ENCODE measurements around the gene COPE.

Gene COPE

DNA sequence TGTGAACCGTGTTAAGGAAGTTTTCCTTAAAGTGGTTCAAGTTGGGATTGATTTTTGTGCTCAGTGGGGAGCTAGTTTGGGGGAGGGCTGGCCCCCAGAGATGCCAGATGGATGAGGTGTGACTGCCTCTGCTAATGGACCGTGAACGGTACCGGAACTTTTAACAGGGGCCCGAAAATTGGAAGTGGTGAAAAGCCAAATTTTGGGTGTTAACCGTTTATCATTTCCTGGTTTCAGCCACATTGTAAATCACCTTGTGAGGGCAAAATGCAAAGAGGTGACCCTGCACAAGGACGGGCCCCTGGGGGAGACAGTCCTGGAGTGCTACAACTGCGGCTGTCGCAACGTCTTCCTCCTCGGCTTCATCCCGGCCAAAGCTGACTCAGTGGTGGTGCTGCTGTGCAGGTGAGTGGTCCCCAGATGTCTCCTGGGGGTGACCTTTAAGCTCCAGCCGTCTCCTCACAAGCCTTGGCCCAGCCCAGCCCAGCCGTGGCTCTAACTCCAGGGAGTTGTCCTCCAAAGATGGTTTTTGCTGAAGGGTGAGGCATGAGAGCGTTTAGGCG, 69.3 kb downstream of the COPE start:
- no peak for DNase-seq

Data from activated CD8-positive, alpha-beta memory T cell treated with anti-CD3 and anti-CD28 coated beads, Interleukin-2, amount 50 U/mL, for 48 hours (primary cell).